Endothelial cell of umbilical vein (primary cell): Measurements from ENCODE around the gene SETBP1. TPM values are rescaled to one million over a fixed set of nuclear protein-coding genes. Genes with fewer than 3 reads are reported as not detected.

Experiments used
- BruUV-seq: library from RNA; stranded (reverse); fragments of 400-500 nt; replicated peaks from 2 replicates; lab custom pipeline; 2021; lab: Mats Ljungman, UMichigan
- CTCF ChIA-PET: fragments of 300-600, 350-600 bp; sonication (Branson Sonifier 250); formaldehyde crosslinking; loops from one replicate; lab custom pipeline; 2021; ENCODE audit warnings: antibody characterized with exemption, inconsistent platforms; lab: Charles Lee
- POLR2A ChIA-PET: fragments of 300-600, 350-600 bp; sonication (Branson Sonifier 250); formaldehyde crosslinking; loops from one replicate; lab custom pipeline; 2021; ENCODE audit warnings: antibody characterized with exemption, inconsistent platforms; lab: Charles Lee
- DNase-seq: peaks from one replicate; pipeline ENCODE4 v3.0.0-alpha.2; 2011; ENCODE audit warnings: low read depth, low spot score
- FAIRE-seq: peaks from 2 replicates; lab custom pipeline; 2011; peaks lifted over from hg19 to GRCh38; lab: Jason Lieb, UNC
- H2AFZ ChIP-seq: 2 replicates; pipeline ENCODE4 v1.6.0; 2012; ENCODE audit warnings: low read depth, low read length, control low read depth, inconsistent platforms
- H3K27ac ChIP-seq: 2 replicates; pipeline ENCODE4 v1.5.1; 2011; ENCODE audit warnings: low read depth, mild to moderate bottlenecking, control low read depth, low read length, moderate library complexity; ENCODE audit not compliant: insufficient read depth
- H3K27me3 ChIP-seq, 2 experiments: 2 replicates each; pipeline versions ENCODE4 v1.6.0 to v1.6.1; 2011; ENCODE audit warnings: low read length in 2 of 2, mixed read lengths in 1 of 2; ENCODE audit not compliant: control insufficient read depth in 2 of 2, insufficient read depth in 2 of 2
- H3K36me3 ChIP-seq, 2 experiments: 2 replicates in 1 of 2; 3 replicates in 1 of 2; pipeline ENCODE4 v1.5.1; 2011; ENCODE audit warnings: low read length in 2 of 2, mild to moderate bottlenecking in 1 of 2, moderate library complexity in 1 of 2; ENCODE audit not compliant: control insufficient read depth in 2 of 2, insufficient read depth in 2 of 2; ENCODE audit errors: extremely low read depth in 1 of 2
- H3K4me1 ChIP-seq: 3 replicates; pipeline ENCODE4 v1.5.1; 2011; ENCODE audit warnings: mild to moderate bottlenecking, low read length; ENCODE audit not compliant: control insufficient read depth, insufficient read depth; ENCODE audit errors: extremely low read depth
- H3K4me2 ChIP-seq: 2 replicates; pipeline ENCODE4 v1.6.1; 2011; ENCODE audit warnings: low read length, control low read depth, mixed read lengths; ENCODE audit not compliant: insufficient read depth
- H3K4me3 ChIP-seq, 3 experiments: fragments of 200-600 bp in 1 of 3; sonication (generic), shearing (Covaris generic) in 1 of 3; replicated peaks in 1 of 3; 2 replicates each; pipeline ENCODE4 v1.5.1; 2011 to 2016; ENCODE audit warnings: control low read depth in 3 of 3, low read length in 3 of 3, mild to moderate bottlenecking in 2 of 3, inconsistent platforms in 1 of 3, low read depth in 1 of 3, moderate library complexity in 1 of 3; ENCODE audit not compliant: insufficient read depth in 1 of 3
- H3K79me2 ChIP-seq: 2 replicates; pipeline ENCODE4 v1.6.0; 2012; ENCODE audit warnings: low read length, inconsistent platforms; ENCODE audit not compliant: control insufficient read depth, insufficient read depth
- H3K9ac ChIP-seq: replicated peaks from 2 replicates; pipeline ENCODE3; 2011; ENCODE audit warnings: low read length, control low read depth; ENCODE audit not compliant: insufficient read depth; ENCODE audit errors: extremely low read depth
- H3K9me1 ChIP-seq: replicated peaks from 3 replicates; pipeline ENCODE4 v1.6.0; 2011; ENCODE audit warnings: mild to moderate bottlenecking, low read length; ENCODE audit not compliant: control insufficient read depth, insufficient read depth; ENCODE audit errors: extremely low read depth
- H3K9me3 ChIP-seq: replicated peaks from 2 replicates; pipeline ENCODE4 v1.5.1; 2012; ENCODE audit warnings: low read length, inconsistent platforms; ENCODE audit not compliant: control insufficient read depth, insufficient read depth
- H4K20me1 ChIP-seq: replicated peaks from 2 replicates; pipeline ENCODE3; 2011; ENCODE audit warnings: mild to moderate bottlenecking, low read length; ENCODE audit not compliant: control insufficient read depth, insufficient read depth; ENCODE audit errors: extremely low read depth
- FOS ChIP-seq: IDR thresholded peaks from 2 replicates; pipeline ENCODE4 v1.6.1; 2011; ENCODE audit warnings: mild to moderate bottlenecking, low read length, moderate library complexity, borderline replicate concordance; ENCODE audit not compliant: insufficient read depth
- GATA2 ChIP-seq: IDR thresholded peaks from 2 replicates; pipeline ENCODE4 v1.7.0; 2011; ENCODE audit warnings: low read depth, mild to moderate bottlenecking, moderate library complexity, mixed read lengths, low read length; ENCODE audit not compliant: insufficient read length, insufficient read depth
- JUN ChIP-seq: IDR thresholded peaks from 2 replicates; pipeline ENCODE4 v1.6.1; 2011; ENCODE audit warnings: borderline replicate concordance, low read depth; ENCODE audit not compliant: insufficient read length, insufficient read depth
- POLR2A ChIP-seq: IDR thresholded peaks from 2 replicates; pipeline ENCODE4 v1.6.1; 2012; ENCODE audit warnings: low read depth, mild to moderate bottlenecking, control low read depth, low read length
- POLR2AphosphoS5 ChIP-seq: IDR thresholded peaks from 2 replicates; pipeline ENCODE4 v1.6.1; 2012; ENCODE audit warnings: low read depth, mild to moderate bottlenecking, control low read depth, low read length, moderate library complexity; ENCODE audit not compliant: insufficient read depth
- dilution Hi-C: fragments of 300-500 bp; cut with MboI; formaldehyde crosslinking; loops from one replicate; pipeline ENCODE4 v1.15.0; 2019; ENCODE audit warnings: low sequenced_read_pairs; ENCODE audit not compliant: extremely low pct_ligation_motif_present
- intact Hi-C: fragments of 100-400 bp; cut with micrococcal nuclease; formaldehyde crosslinking; loops from one replicate; pipeline ENCODE4 v1.10.0; 2022
- polyA plus RNA-seq, 4 experiments: library from polyadenylated mRNA; depleted of rRNA in 3 of 4; stranded (reverse) in 3 of 4; unstranded in 1 of 4; fragments of >200 nt; gene quantifications; 2 replicates each; pipeline versions ENCODE4 v1.2.1 to v1.2.3, GENCODE V29; 2011 to 2012; ENCODE audit warnings: missing spikeins in 1 of 4
- total RNA-seq: library from RNA; stranded (reverse); gene quantifications from 2 replicates; pipeline ENCODE4 v1.2.3, GENCODE V29; 2021
- TF ChIP-seq, protein P1 (sequence below), 2 donors: IDR thresholded peaks; 1 replicate in 1 of 2; 2 replicates in 1 of 2; pipeline ENCODE4 v1.5.1; 2011; ENCODE audit warnings: low read length in 2 of 2, mild to moderate bottlenecking in 2 of 2, moderate library complexity in 2 of 2, control low read depth in 1 of 2, inconsistent platforms in 1 of 2, low read depth in 1 of 2; ENCODE audit not compliant: insufficient read depth in 1 of 2; ENCODE audit errors: extremely low read depth in 1 of 2

SETBP1 gene
- total and polyA plus RNA-seq, 2 donors (not counting 3 experiments of a cell fraction or from before 2014, with no cell fraction given), result 0.76 to 3.1 TPM

DNA sequence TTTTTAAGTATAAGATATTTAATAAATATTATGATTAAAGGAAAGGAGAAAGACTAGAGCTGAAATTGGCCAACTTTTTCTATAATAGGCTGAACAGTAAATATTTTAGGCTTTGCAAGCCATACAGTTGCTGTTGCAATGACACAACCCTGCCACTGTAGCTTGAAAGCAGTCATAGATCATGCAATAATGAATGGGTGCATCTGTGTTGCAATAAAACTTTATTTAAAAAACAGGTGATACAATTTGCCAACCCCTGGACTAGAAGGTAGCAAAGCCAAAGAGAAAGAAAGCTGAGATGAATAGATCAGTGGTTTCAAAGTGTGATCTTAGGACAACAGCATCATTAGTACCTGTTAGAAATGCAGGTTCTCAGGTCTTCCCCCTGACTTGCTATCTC lies 219.1 kb downstream of the SETBP1 start:
- FAIRE-seq (no peak), DNase-seq (no peak)
- intact Hi-C loops, result no loop called here
- Histone ChIP-seq H3K27me3 (no peaks in the 10 kb centered on the region), H3K4me3 (no peak overlapping the region), H3K9me1 (no peaks in the 10 kb centered on the region), H3K27ac (no peak overlapping the region), H3K9me3 (no peaks in the 10 kb centered on the region), H4K20me1 (no peaks in the 10 kb centered on the region), H3K9ac (no peak overlapping the region), H3K79me2 (no peaks in the 10 kb centered on the region), H2AFZ (no peak overlapping the region), H3K36me3 (no peaks in the 10 kb centered on the region), H3K4me2 (no peak overlapping the region), H3K4me1 (no peaks in the 10 kb centered on the region)
- no TSS peak for BruUV-seq
- ChIA-PET CTCF (no interaction called here), POLR2A (no interaction called here)
- TF ChIP-seq FOS (no peak), JUN (no peak), POLR2A (no peak), POLR2AphosphoS5 (no peak), GATA2 (no peak)
- TF ChIP-seq, protein P1, sequence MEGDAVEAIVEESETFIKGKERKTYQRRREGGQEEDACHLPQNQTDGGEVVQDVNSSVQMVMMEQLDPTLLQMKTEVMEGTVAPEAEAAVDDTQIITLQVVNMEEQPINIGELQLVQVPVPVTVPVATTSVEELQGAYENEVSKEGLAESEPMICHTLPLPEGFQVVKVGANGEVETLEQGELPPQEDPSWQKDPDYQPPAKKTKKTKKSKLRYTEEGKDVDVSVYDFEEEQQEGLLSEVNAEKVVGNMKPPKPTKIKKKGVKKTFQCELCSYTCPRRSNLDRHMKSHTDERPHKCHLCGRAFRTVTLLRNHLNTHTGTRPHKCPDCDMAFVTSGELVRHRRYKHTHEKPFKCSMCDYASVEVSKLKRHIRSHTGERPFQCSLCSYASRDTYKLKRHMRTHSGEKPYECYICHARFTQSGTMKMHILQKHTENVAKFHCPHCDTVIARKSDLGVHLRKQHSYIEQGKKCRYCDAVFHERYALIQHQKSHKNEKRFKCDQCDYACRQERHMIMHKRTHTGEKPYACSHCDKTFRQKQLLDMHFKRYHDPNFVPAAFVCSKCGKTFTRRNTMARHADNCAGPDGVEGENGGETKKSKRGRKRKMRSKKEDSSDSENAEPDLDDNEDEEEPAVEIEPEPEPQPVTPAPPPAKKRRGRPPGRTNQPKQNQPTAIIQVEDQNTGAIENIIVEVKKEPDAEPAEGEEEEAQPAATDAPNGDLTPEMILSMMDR (IDR thresholded peaks at IDR 0.05; ENCODE audit: extremely low read depth in 1 of 2, insufficient read depth in 1 of 2, low read depth in 1 of 2, low read length in 2 of 2), result no peak
- dilution Hi-C loops, result no loop called here

DNA sequence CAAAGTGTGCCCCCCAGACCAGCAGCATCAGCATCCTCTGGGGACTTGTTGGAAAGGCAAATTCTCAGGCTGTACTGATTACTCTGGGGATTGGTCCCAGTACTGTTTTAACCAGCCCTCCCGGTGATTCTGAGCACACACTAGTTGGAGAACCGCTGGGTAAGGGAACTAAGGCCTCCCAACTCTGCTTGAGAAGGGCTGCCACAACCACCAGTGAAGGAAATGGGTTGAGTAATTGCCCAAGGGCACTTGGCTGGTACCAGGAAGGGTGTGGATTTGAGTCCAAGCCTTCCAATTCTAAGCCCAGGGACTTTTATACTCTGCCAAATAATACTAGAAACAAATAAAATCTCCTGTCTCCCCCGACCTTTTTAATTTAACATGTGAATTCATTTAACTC lies 219.9 kb downstream of the SETBP1 start:
- BruUV-seq, result no TSS peak
- no peak for FAIRE-seq

More for the DNA sequence above, 219.9 kb downstream of the SETBP1 start:
- Histone ChIP-seq H4K20me1 (no peaks in the 10 kb centered on the region), H3K27me3 (no peaks in the 10 kb centered on the region), H3K36me3 (no peaks in the 10 kb centered on the region), H3K9ac (no peak overlapping the region), H3K4me1 (no peaks in the 10 kb centered on the region), H3K9me3 (no peaks in the 10 kb centered on the region), H3K4me3 (no peak overlapping the region), H3K4me2 (no peak overlapping the region), H3K9me1 (no peaks in the 10 kb centered on the region), H3K79me2 (no peaks in the 10 kb centered on the region), H2AFZ (no peak overlapping the region), H3K27ac (no peak overlapping the region)
- no peak for DNase-seq
- dilution Hi-C loops (no loop called here), intact Hi-C loops (no loop called here)
- TF ChIP-seq JUN (no peak), FOS (no peak)
- ChIA-PET POLR2A (no interaction called here), CTCF (no interaction called here)
